ENCODE results near the gene LCN15. TPM values are rescaled to one million over a fixed set of nuclear protein-coding genes. Genes with fewer than 3 reads are reported as not detected.

The LCN15 gene
- total RNA-seq, 1 experiment from 2014 or later: not detected

DNA sequence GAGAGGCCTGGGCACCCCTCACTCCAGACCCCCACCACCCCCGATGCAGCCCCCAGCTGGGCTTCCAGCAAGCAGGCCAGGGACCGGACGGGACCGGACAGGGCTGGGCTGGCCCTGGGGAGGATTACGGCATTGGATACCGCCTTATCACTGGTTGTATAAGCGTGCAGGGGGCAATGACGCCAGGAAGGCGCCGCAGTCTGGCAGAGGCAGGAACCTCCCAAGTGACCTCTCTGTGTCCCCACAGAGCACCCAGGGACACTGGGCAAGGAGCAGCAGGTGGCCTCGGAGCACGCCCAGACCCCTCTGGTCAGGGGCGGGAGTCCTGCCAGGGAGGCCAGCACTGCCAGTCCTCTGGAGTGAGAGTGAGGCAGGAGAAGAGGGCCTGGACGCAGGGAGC is 723 bp upstream of the LCN15 start:
- Mint-ChIP-seq H3K4me3 (ENCODE audit: unreplicated experiment) (no peak overlapping the region), H3K27me3 (ENCODE audit: insufficient read depth, unreplicated experiment) (no peaks in the 10 kb centered on the region), H3K4me1 (ENCODE audit: low read depth, unreplicated experiment) (peaks cover 14% of the 10 kb centered on the region), H3K36me3 (ENCODE audit: insufficient read depth, unreplicated experiment) (no peaks in the 10 kb centered on the region), H3K9me3 (ENCODE audit: unreplicated experiment) (no peaks in the 10 kb centered on the region), H3K27ac (ENCODE audit: unreplicated experiment) (no peak overlapping the region)
- TF ChIP-seq, protein P1, sequence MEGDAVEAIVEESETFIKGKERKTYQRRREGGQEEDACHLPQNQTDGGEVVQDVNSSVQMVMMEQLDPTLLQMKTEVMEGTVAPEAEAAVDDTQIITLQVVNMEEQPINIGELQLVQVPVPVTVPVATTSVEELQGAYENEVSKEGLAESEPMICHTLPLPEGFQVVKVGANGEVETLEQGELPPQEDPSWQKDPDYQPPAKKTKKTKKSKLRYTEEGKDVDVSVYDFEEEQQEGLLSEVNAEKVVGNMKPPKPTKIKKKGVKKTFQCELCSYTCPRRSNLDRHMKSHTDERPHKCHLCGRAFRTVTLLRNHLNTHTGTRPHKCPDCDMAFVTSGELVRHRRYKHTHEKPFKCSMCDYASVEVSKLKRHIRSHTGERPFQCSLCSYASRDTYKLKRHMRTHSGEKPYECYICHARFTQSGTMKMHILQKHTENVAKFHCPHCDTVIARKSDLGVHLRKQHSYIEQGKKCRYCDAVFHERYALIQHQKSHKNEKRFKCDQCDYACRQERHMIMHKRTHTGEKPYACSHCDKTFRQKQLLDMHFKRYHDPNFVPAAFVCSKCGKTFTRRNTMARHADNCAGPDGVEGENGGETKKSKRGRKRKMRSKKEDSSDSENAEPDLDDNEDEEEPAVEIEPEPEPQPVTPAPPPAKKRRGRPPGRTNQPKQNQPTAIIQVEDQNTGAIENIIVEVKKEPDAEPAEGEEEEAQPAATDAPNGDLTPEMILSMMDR (IDR thresholded peaks at IDR 0.05; ENCODE audit: insufficient read depth in 1 of 2, low read depth in 1 of 2, low read length in 1 of 2, severe bottlenecking in 1 of 2, unreplicated experiment in 1 of 2): no peak
- ChIA-PET CTCF (no interaction called here), POLR2A (no interaction called here)
- DNase-seq: no peak
- no peaks in the 10 kb centered on the region for H3K36me3 ChIP-seq (ENCODE audit: control insufficient read depth, insufficient read depth, low read length)
- no TSS peak for BruUV-seq (replicated peaks)
- no peaks in the 10 kb centered on the region for H3K27me3 ChIP-seq (replicated peaks; ENCODE audit: control insufficient read depth, insufficient read depth, low read length)
- no peaks in the 10 kb centered on the region for H3K9me3 ChIP-seq
- peaks cover 7% of the 10 kb centered on the region for H3K4me1 ChIP-seq
- no peak overlapping the region for H3K4me3 ChIP-seq (ENCODE audit: low read depth, low read length)
- intact Hi-C loops (cut with micrococcal nuclease; ENCODE audit: unreplicated experiment): no loop called here

DNA sequence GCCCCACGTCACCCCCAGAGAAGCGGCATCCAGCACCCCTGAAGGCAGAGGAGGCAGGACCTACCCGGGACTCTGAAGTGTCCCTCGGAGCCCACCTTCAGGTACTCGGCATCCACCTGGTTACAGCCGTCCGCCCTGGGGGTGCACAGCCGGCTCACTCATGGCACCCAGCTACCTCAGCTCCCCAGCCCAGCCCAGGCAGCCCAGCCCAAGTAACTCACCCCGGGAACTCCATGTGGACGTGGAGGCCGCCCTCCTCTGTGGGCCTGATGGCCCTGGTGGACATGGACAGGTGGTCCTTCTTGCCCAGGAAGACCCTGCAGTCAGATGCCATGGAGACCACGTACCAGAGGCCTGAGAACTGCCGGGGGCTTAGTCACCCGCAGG is 676 bp downstream of the LCN15 start:
- H3K9me3 Mint-ChIP-seq (ENCODE audit: unreplicated experiment): no peaks in the 10 kb centered on the region
- no TSS peak for BruUV-seq (replicated peaks)

DNA sequence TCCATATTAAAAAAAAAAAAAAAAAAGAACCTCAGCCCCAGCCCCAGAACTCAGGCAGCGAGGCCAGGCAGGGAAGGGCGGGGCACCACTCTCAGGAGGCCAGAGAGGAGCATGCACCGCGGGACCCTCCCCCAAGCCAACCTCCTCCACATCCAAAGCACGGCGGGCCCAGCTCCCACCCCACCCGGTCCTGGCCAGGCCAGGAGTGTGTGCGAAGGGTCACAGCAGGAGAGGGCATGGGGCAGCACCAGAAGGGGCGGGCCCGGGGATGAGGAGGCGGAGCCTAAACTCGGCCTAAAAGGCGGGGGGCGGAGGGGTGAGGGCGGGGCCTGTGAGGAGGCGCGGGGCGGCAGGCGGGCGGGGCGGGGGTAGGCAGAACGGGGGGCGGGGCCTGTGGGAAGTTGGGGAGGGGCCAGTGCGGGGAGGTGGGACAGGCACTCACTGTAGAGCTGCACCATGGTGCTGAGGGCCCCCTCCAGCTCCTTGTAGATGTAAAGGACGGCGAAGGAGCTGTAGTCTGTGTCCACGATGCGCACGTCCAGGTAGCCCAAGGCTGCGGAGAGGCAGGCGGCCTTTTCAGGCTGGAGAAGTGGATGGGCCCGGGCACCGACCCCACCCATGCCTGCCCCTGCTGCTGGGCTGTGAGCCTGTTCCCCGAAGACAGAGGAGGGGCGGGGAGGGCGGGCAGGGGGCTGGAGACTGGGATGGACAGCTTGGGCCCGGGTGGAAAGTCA is 1.2 kb downstream of the LCN15 start:
- Histone ChIP-seq H3K27me3 (replicated peaks; ENCODE audit: control insufficient read depth, insufficient read depth, low read length) (no peaks in the 10 kb centered on the region), H3K4me3 (ENCODE audit: low read depth, low read length) (no peak overlapping the region), H3K4me1 (peaks cover 7% of the 10 kb centered on the region), H3K9me3 (no peaks in the 10 kb centered on the region), H3K36me3 (ENCODE audit: control insufficient read depth, insufficient read depth, low read length) (no peaks in the 10 kb centered on the region)
- Mint-ChIP-seq H3K27me3 (ENCODE audit: insufficient read depth, unreplicated experiment) (no peaks in the 10 kb centered on the region), H3K4me3 (ENCODE audit: unreplicated experiment) (no peak overlapping the region), H3K36me3 (ENCODE audit: insufficient read depth, unreplicated experiment) (no peaks in the 10 kb centered on the region), H3K4me1 (ENCODE audit: low read depth, unreplicated experiment) (peaks cover 14% of the 10 kb centered on the region), H3K9me3 (ENCODE audit: unreplicated experiment) (no peaks in the 10 kb centered on the region), H3K27ac (ENCODE audit: unreplicated experiment) (no peak overlapping the region)
- ChIA-PET POLR2A (no interaction called here), CTCF (no interaction called here)
- peak in 1 of 2 experiments; percentile 68 for DNase-seq
- TF ChIP-seq, protein P1 (IDR thresholded peaks at IDR 0.05; ENCODE audit: insufficient read depth in 1 of 2, low read depth in 1 of 2, low read length in 1 of 2, severe bottlenecking in 1 of 2, unreplicated experiment in 1 of 2): no peak
- BruUV-seq (replicated peaks): no TSS peak
- intact Hi-C loops (cut with micrococcal nuclease; ENCODE audit: unreplicated experiment): no loop called here

More for the DNA sequence above, 676 bp downstream of the LCN15 start:
- Mint-ChIP-seq H3K4me3 (ENCODE audit: unreplicated experiment) (no peak overlapping the region), H3K27ac (ENCODE audit: unreplicated experiment) (no peak overlapping the region), H3K4me1 (ENCODE audit: low read depth, unreplicated experiment) (peaks cover 14% of the 10 kb centered on the region), H3K27me3 (ENCODE audit: insufficient read depth, unreplicated experiment) (no peaks in the 10 kb centered on the region), H3K36me3 (ENCODE audit: insufficient read depth, unreplicated experiment) (no peaks in the 10 kb centered on the region)
- intact Hi-C loops (cut with micrococcal nuclease; ENCODE audit: unreplicated experiment): no loop called here
- Histone ChIP-seq H3K36me3 (ENCODE audit: control insufficient read depth, insufficient read depth, low read length) (no peaks in the 10 kb centered on the region), H3K4me3 (ENCODE audit: low read depth, low read length) (no peak overlapping the region), H3K4me1 (peaks cover 7% of the 10 kb centered on the region), H3K9me3 (no peaks in the 10 kb centered on the region), H3K27me3 (replicated peaks; ENCODE audit: control insufficient read depth, insufficient read depth, low read length) (no peaks in the 10 kb centered on the region)
- ChIA-PET CTCF (no interaction called here), POLR2A (no interaction called here)
- TF ChIP-seq, protein P1 (IDR thresholded peaks at IDR 0.05; ENCODE audit: insufficient read depth in 1 of 2, low read depth in 1 of 2, low read length in 1 of 2, severe bottlenecking in 1 of 2, unreplicated experiment in 1 of 2): no peak
- no peak for DNase-seq

Measured in Caco-2 (cell line).